ENCODE measurements around the gene SIPA1.
"Not testable (repeated sequence)": the region's sequence is repeated elsewhere in the genome, so short reads cannot be mapped to it uniquely, and the experiment has no call there.

The SIPA1 gene

DNA sequence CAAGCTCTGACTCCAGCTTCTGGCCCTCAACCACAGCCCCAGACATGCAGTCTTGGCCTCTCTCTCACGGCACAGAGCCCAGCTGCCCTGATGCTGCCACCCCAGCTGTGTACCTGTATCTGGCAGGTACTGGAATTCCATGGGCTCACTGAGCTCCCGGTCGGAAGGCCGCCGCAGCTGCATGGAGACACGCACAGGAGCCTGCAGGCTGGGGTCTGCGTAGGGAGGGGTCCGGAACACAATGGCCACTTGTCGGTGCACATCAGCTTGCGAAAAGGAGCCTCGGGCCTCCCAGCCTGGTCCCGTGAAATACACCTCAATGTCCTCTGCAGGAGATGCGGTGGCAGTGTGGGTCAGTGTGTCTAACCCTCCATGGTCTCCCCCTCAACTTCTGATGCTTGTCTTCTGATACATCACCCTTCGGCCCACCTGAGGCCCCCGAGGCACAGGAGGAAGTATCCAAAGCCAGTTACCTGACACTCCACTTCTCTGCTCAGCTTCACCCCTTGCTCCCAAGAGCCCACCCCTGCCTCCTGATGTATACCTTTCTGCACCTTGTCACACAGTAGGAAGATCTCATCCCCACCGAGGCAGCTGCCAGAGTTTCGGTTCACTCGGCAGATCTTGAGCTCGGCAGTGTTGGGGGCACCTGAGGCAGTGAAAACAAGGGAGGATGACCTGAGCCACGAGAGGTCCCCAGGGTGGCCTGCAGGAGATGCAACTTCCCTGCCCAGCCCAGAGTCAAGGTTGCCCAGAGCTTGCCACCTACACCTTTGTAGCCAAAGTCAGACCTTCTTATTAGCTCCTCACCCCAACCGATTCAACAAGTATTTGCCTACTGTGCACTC is 20.5 kb downstream of the SIPA1 start:
- DNase-seq (ENCODE audit: low read depth): no peak

DNA sequence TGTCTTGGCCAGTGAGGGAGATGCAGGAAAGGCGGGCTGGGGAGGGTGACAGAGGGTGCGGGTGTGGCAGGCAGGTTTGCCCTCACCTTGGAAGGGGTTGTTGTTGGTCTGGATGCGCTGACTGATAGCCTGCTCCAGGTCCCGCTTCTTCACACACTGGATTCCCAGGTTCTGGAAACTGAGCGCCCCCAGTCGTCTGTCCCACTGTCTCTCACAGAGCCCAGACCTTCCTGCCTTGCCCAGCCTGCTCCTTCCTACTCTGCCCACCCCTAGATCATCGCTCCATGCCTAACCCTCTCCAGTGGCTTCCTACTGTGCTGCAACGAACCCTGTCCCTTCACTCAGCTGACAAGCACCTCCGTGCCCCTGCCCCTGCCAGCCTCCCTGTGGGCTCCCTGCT is 22.1 kb downstream of the SIPA1 start:
- DNase-seq (ENCODE audit: low read depth): no peak

DNA sequence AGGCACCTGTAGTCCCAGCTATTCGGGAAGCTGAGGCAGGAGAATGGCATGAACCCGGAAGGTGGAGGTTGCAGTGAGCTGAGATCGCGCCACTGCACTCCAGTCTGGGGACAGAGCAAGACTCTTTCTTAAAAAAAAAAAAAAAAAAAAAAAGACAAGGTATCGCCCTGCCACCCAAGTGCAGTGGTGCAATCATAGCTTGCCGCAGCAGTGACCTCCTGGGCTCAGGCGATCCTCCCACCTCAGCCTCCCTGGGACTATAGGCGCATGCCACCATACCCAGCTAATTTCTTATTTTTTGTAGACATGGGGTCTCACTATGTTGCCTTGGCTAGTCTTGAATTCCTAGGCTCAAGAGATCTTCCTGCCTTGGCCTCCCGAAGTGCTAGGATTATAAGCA is 23.0 kb downstream of the SIPA1 start:
- DNase-seq (ENCODE audit: low read depth): not testable (repeated sequence)

DNA sequence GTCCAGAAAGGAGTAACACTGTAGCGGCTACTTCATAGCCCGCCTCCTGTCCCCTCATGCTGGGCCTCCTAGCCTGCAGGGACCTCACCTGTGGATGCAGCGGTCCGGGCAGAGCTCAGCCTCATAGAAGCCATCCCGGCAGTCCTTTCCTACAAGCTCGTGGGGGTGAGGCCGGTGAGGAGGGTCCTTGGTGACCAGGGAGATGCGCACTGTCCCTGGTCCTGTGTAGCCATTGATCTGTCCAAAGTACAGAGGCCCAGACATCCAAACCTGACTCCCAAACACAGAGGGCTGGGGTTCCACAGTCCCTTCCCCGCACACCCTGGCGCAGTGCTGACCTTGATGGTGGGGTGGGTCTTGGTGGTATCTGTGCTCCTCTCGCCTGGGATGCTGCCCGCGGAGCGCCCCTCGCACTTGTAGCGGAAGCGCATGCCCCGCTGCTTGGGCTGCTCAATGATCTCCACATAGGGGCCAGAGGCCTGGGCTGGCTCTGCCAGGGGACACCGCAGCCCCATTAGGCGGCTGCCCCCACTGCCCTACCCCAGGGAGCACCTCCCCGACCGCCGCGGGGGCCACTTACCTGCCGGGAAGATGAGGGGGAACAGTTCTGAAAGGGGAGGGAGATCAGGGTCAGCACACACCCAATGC is 23.8 kb downstream of the SIPA1 start:
- DNase-seq (ENCODE audit: low read depth): no peak

DNA sequence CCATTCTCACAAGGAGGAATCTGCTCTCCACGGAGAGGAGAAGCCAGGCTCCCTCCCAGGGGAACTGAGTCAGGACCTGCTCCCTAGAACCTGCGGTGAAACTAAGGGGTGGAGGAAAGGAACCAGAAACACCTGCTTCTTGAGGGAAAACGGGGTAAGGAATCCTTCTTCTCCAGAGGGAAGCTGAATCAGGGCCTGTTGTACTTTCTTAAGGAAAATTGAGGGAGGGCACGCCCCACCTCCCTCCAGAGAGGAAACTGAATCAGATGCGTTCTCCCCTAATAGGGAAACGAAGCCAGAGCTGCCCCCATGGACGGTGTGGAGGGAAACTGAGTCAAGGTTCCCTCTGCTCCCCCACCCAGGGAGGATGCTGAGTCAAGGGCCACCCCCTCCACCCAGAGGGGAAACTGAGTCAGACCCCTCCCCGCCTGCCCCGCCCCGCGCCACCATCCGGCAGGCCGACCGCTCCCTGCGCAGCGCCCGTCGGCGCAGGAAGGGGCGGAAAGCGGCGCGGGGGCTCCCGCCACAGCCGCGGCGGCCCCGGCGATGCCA is 24.4 kb downstream of the SIPA1 start:
- DNase-seq (ENCODE audit: low read depth): no peak

DNA sequence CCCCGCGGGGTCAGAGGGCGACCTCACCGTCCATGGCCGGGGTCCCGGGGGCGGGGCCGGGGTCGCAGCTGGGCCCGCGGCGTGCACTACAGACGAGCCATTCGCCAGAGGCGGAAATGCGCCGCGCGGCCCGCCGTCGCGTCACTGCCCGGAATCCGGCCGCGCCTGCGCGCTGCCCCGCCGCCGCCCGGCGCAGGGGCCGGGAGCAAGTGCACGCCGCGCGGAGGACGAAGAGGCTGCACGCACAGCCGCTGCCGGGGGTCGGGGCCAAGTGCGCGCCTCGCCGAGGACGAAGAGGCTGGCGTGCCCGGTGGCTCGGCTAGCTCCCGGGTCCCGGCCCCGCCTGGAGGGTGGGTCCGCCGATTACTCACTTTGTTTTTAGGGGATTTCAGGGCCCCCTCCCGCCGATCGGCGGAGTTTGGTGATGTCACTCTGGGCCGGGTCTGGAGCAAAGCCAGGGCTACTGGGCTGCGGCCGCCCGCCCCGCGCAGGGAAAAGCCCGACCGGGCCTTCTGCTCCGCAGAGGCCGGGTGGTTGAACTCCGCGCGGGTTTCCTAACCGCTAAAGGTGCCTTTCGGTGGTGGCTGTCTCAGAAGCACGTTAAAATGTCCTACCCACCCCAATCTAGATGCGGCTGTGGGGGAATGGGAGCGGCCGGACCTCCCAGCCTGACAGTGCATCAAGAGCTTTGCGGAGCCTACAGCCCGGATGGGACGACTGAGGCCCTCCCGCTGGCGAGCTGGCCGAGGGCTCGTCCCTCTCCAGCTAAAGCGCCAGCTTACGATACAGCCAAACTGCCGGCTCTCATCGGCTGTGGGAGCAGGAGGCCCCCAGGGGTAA is 25.1 kb downstream of the SIPA1 start, which contains the start of gene RELA:
RELA (minus strand) TSS at position 118 of the 840 bp plus-strand sequence; CDS start at position 34, 84 bp downstream.
- peak; percentile 82 for DNase-seq (ENCODE audit: low read depth)

DNA sequence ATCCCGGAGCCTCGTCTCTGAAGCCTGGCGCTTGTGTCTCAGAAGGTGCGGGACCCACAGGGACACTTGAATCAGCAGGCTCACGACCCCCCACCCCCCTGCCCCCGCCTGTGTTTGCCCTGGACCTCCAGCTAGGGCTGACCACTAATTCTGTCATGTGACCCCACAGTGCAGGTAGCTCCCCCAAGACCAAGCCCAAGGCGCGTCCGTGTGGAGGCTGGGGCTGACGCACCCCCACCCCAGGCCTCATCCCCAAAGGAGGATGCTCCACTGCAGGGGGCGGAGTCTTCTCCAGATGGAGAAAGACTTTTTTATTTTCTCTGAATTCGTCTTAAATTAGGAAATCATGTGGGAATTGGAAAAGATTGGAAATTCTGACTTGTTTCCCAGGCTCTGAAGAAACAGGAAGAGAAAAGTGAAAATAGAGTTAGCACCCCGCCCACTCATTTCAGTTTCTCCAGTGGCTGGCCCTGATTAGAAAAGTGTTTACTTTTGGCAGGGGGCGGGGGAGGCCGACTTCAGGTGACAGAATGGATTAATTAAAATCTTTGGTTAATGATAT is 25.8 kb downstream of the SIPA1 start:
- DNase-seq (ENCODE audit: low read depth): no peak

DNA sequence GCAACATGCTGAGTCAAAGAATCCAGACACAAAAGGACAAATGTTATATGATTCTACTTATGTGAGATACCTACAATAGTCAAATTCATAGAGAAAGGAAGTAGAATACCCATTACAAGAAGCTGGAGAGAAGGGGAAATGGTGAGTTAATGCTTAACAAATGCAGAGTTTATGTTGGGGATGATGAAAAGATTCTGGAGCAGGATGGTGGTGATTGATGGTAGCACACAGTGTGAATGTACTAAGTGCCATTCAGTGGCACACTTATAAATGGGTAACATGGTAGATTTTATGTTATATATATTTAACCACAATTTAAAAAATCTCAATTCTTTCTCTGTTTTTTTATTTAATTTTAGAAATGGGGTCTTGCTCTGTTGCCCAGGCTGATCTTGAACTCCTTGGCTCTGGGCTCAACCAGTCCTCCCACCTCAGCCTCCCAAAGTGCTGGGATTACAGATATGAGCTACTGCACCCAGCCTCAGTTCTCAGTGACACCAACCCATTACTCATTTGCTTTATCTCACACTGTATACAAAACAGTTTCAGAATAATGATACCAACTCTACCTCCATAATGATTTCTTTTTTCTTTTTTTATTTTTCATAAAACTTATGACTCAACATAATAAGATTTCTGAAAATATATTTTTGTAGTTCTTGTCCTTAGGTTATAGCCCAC is 34.4 kb downstream of the SIPA1 start:
- no peak for DNase-seq (ENCODE audit: low read depth)

DNA sequence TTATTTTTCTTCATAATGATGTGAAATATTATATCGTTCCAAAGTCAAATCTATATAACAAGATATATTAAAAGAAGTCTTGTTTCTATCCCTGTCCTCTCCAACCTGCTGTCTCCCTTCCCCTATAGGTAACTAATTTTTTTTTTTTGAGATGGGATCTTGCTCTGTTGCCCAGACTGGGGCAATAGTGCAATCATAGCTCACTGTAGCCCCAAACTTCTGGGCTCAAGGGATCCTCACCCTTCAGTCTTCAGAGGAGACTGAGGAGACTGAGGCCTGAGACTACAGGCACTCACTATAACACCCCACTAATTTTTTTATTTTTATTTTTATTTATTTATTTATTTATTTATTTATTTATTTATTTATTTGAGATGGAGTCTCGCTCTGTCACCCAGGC is 35.1 kb downstream of the SIPA1 start:
- DNase-seq (ENCODE audit: low read depth): no peak

DNA sequence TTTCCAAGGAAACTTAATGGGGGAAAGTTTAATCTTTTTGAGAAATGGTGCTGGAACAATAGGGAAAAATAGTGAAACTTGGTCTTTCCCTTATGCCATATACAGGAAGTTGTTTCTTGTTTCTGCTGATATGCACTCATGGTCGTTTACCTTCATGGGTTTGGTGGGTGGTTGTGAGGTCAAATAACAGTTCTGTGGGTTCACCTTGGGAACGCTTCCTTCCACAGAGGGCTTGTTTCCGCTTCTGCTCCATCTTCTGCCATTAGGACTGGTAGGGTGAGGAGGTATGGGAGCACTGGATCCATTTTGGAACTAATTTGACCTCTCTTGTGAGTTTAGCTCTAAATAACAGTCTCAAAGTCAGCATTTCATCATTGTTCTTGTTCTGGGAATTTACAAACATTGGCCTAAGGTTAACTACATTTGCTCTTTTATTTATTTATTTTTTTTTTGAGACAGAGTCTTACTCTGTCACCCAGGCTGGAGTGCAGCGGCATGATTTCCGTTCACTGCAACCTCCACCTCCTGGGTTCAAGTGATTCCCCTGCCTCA is 42.4 kb downstream of the SIPA1 start:
- no peak for DNase-seq (ENCODE audit: low read depth)

DNA sequence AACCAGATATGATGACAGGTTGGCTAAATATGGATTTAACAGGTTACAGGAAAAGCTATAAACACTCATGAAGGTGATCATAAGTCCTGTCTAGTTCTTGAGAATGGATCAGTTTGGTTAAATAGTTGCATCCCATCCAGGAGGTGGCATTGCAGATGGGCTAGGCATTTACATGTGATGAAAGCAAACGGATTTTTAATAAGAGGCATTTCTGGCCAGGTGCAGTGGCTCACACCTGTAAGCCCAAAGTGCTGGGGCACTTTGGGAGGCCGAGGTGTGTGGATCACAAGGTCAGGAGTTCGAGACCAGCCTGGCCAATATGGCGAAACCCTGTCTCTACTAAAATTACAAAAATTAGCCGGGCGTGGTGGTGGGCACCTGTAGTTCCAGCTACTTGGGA is 45.6 kb downstream of the SIPA1 start:
- DNase-seq (ENCODE audit: low read depth): not testable (repeated sequence)

DNA sequence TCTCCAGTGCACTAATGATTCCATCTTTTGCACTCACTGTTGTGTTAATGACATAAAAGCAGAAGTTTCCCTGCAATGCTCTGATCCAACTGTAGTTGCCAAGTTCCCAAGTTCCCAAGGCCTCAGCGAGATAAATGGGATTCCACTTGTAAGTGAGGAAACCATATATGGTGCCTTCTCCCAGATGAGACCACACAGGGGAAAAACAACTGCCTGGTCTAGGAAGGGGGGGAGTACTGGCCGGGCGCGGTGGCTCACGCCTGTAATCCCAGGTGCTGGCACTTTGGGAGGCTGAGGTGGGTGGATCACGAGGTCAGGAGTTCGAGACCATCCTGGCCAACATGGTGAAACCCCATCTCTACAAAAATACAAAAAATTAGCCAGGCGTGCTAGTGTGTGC is 48.1 kb downstream of the SIPA1 start:
- no peak for DNase-seq (ENCODE audit: low read depth)

DNA sequence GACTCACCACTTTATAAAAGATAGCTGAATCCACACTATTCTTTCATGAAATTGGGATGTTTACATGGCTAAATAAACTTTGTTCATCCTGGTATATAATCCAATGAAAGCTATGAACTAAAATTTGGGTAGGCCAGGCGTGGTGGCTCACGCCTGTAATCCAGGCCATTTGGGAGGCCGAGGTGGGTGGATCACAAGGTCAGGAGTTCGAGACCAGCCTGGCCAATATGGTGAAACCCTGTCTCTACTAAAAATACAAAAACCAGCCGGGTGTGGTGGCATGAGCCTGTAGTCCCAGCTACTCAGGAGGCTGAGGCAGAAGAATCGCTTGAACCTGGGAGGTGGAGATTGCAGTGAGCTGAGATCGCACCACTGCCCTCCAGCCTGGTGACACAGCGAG is 53.9 kb downstream of the SIPA1 start:
- DNase-seq (ENCODE audit: low read depth): not testable (repeated sequence)

DNA sequence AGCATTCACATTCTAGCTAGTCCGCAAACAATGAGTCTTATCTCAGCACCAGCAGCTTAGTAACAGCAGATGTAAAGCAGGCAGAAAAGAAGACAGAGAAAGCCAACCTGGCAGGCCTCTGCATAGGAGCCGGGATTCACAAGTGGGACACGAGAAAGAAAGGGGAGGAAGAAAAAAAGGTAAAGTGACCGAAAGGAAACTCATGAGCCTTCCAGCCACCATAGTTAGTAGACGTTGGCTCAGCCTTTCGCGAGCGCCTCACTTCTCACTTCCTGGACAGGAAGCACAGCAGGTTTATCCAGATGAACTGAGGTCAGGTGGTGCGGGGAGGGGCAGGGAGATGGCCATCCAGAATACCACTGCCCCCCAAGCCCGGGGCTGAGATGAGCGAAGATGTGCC is 54.5 kb downstream of the SIPA1 start:
- no peak for DNase-seq (ENCODE audit: low read depth)

DNA sequence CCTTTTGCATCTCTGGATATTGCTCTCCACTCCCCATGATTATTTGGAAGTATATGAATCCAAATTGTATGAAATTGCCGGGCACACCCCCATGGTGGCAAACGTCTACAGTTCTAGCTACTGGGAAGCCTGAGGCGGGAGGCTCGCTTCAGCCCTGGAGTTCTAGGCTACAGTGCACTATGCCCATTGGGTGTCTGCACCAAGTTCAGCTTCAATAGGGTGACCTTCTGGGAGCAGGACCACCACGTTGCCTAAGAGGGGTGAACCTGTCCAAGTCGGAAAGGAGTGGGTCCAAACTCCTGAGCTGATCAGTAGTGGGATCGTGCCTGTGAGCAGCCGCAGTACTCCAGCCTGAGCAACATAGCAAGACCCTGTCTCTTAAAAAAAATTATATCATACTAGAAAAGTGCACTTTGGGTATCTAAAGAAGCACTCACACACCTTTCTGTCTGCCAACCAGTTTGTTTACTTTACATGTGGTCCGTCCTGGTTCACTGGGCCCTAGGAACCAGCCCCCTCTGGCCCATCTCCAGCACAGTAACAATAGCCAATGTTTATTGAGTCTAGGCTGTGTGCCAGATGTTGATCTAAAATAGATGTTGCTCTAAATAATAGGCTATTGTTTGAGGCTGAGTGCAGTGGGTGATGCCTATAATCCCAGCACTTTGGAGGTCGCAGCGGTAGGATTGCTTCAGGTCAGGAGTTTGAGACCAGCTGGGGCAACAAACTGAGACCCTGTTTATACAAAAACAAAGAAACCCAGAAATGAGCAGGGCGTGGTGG is 57.7 kb downstream of the SIPA1 start:
- no peak for DNase-seq (ENCODE audit: low read depth)

DNA sequence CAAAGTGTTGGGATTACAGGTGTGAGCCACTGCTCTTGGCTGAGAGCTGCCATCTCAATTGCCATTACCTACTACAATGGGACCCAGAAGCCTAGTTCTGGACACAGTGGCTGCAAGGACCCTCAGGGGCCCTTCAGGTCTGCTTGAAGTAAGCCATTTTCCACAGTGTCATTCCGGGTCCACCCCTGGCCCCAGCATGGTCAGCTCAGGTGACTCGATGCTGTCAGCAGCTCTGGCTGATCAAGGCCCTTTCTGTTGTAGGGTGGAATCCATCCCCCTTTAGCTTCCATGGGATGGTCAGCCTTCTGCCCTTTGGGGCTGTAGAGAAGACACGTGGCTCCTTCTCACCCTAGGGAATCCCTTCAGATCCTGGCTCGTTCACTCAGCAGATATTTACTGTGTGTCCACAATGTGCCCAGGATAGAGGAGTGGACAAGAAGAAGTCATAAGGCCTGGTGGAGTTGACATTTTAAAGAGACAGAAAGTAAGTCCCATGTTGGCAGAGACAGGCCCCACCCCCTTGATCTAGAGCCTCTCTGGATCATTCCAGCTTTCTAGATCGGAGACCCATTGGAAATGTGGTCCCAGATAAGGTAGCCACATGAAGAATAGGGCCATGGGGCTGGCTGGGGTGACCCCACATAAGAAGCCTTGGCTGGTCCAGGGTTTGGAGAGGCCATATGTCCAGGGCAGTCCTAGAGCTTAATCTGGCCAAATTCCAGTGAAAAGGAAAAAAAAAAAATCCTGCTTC is 59.1 kb downstream of the SIPA1 start:
- DNase-seq (ENCODE audit: low read depth): no peak

DNA sequence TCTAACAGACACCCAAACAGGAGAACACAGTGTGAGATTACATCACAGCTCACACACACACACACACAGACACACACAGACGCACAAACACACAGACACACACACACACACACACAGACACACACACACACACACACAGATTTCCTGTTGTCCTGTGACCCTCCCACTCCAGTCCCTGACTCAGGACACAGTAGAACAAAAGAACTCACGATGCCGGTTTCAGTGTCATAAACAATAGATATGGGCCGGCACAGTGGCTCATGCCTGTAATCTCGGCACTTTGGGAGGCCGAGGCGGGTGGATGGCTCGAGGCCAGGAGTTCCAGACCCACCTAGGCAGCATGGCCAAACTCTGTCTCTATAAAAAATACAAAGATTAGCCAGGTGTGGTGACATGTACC is 60.3 kb downstream of the SIPA1 start:
- no peak for DNase-seq (ENCODE audit: low read depth)

DNA sequence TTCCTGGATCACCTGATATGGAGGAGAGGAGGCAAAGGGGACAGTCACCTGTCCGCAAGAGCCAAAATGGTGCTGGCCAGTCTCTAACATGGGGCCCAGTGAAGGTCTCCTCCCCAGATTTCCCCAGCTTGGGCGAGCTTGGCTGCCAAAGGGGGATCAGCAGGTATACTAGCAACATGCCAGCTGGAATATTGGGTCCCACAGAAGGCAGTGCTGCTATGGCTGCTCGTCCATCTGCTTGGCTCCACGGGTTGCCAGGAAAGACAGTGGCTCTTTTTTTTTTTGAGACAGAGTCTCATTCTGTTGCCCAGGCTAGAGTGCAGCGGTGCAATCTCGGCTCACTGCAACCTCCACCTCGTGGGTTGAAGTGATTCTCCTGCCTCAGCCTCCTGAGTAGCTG is 61.4 kb downstream of the SIPA1 start:
- no peak for DNase-seq (ENCODE audit: low read depth)

DNA sequence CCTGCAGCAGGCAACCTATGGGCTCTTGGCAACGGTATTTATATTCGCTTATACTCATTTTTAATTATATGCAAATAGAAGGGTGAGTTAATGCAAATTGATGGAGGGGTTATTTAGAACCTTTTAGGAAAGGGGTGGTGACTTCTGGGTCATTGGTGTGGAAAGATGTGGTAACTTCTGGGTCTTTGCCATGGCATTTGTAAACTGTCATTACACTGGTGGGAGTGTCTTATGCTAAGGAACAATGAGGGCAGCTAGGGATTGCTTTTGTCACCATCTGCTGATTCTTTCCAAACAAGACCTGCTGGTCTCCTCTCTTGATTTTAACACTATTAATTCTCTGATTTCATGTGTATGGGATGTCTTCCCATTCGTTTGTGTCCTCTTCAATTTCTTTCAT is 62.5 kb downstream of the SIPA1 start:
- no peak for DNase-seq (ENCODE audit: low read depth)
